ENCODE results near the gene ATP13A4.

Gene ATP13A4

DNA sequence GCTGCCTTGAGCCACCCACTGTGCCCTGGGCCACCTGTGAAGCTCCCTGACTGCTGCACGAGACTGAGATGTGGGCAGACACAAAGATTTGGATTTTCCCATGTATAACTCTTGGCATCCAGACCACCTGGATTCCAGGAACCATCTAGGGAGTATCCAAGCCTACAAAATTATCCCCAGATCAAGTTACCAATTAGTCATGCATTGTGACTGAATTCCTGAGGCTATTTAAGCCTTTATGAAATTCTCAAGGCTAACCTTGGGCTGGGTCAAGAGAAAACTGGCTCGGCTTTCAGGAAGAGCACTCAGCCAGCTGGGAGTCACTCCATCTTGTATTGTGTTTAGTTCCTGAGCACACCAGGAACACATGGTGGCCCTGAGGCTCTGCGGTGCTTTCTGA lies 162.8 kb downstream of the ATP13A4 start:
- no peak for FAIRE-seq

- no peak for FAIRE-seq
These were observed 165.4 kb downstream of the ATP13A4 start for GRCh38 chr3:193389335-193389734.

GRCh38 chr3:193388361-193388760 lies 166.3 kb downstream of the ATP13A4 start:
- FAIRE-seq = no peak

DNA sequence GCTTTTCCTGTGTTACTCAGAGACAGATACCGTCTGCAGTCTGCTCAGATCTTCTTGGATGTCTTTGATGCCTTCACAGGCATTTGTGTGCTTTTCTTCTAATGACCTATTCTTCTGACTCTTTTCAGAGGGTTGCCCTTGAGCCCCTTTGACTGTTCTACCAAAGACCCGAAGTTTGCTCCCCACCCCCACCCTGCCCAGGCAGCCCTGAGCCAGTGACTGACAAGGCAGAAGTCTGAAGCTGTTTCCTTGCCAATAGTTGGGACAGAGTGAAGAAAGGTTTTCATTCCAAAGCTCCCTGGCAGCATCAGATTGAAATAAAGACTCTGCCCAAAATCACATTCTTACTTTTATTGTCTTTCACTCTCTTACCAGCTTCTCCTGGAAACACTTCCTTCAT lies 167.1 kb downstream of the ATP13A4 start:
- FAIRE-seq = no peak

- no peak for FAIRE-seq
These were observed 176.0 kb downstream of the ATP13A4 start, which contains the start of gene ATP13A5 for GRCh38 chr3:193378706-193379105. ATP13A5 (minus strand) TSS chr3:193378753; CDS start chr3:193378725, 28 bp downstream.

GRCh38 chr3:193377591-193377990 lies 177.1 kb downstream of the ATP13A4 start:
- no peak for FAIRE-seq

DNA sequence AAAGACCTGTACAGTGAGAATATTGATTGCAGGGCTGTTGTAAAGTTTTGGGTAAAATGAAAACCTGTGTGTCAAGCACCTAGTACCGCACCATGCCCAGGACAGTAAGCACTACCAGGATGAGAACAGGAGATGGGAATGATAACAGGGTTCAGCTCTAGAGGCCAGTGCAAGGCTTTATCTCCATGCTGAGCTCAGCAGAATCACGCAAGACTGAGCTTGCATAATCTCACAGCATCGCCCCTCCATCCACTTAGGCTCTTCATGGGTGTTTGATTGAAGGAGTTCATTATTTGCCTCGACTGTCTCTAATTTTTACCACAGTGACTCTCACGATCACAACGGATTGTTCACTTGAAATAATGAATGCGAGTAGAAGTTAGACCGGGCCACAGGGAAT lies 179.1 kb downstream of the ATP13A4 start:
- no peak for FAIRE-seq

- no peak for FAIRE-seq
These were observed 181.9 kb downstream of the ATP13A4 start for GRCh38 chr3:193372783-193373182.

DNA sequence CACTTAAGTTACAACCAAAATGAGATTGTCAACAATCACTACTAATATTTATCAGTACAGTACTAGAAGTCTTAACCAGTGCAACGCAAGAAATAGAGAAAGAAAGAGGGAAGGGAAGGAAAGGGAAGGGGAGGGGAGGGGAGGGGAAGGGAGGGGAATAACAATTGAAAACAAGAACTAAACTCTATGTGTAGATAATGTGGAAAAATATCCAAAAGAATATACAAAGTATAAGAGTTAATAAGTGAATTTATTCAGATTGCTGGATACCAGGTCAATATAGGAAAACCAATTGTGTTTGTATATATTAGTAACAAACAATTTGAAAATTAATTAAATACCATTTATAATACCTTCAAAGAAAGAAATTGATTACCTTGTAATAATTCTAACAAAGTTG lies 186.8 kb downstream of the ATP13A4 start:
- FAIRE-seq = no peak

- no peak for FAIRE-seq
These were observed 197.4 kb downstream of the ATP13A4 start for GRCh38 chr3:193357291-193357690.

- FAIRE-seq = no peak
These were observed 200.3 kb downstream of the ATP13A4 start for GRCh38 chr3:193354423-193354822.
